ENCODE measurements around the gene MAGI2.

GRCh38 chr7:79312022-79312421 is 141.4 kb downstream of the MAGI2 start:
- no peak for TF ChIP-seq POLR2A (IDR thresholded peaks at IDR 0.05; ENCODE audit: low read length)
- TF ChIP-seq GATA1 (IDR thresholded peaks at IDR 0.05; ENCODE audit: low read depth, low read length): no peak
